Frontal cortex (tissue), 4 donors: Measurements from ENCODE around the gene NISCH. TPM values are rescaled to one million over a fixed set of nuclear protein-coding genes. Genes with fewer than 3 reads are reported as not detected.
"Not testable (repeated sequence)": the region's sequence is repeated elsewhere in the genome, so short reads cannot be mapped to it uniquely, and the experiment has no call there.

Experiments used
- DNase-seq, 2 donors: peaks; one replicate each; pipeline ENCODE4 v3.0.0; 2012; ENCODE audit warnings: low spot score in 2 of 2
- FAIRE-seq: peaks from 2 replicates; lab custom pipeline; 2012; peaks lifted over from hg19 to GRCh38; lab: Jason Lieb, UNC
- total RNA-seq: library from RNA; depleted of rRNA; stranded (reverse); fragments of >200 nt; gene quantifications from one replicate; pipeline ENCODE4 v1.2.3, GENCODE V29; 2014
- donor health status: control.
- donor health status: control.
- donor health status: control.

NISCH gene
- total RNA-seq, 1 donor from 2014 or later, result 58.7 TPM

DNA sequence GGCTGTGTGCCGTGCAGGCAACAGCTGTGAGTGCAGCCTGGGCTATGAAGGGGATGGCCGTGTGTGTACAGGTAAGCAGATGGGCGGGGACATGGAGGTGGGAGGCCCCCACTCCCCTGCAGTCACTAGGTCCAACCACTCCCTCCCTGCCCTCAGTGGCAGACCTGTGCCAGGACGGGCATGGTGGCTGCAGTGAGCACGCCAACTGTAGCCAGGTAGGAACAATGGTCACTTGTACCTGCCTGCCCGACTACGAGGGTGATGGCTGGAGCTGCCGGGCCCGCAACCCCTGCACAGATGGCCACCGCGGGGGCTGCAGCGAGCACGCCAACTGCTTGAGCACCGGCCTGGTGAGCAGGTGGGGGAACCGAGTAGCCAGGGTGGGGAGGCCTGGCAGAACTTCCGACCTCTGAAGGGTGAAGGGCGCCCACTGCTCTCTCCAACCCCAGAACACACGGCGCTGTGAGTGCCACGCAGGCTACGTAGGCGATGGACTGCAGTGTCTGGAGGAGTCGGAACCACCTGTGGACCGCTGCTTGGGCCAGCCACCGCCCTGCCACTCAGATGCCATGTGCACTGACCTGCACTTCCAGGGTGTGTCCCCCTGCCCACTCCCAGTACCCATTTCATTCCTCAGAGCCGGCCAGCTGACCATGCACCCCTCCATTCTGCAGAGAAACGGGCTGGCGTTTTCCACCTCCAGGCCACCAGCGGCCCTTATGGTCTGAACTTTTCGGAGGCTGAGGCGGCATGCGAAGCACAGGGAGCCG lies 66.7 kb downstream of the NISCH start:
- no peak for DNase-seq
- no peak for FAIRE-seq

- FAIRE-seq (no peak), DNase-seq (no peak)
Measured at GRCh38 chr3:52522651-52523251, 67.3 kb downstream of the NISCH start.

- no peak for FAIRE-seq
- no peak for DNase-seq
Measured at GRCh38 chr3:52523386-52524257, 68.2 kb downstream of the NISCH start.

- DNase-seq, result no peak
- FAIRE-seq, result no peak
Measured at GRCh38 chr3:52524258-52524751, 68.9 kb downstream of the NISCH start.

DNA sequence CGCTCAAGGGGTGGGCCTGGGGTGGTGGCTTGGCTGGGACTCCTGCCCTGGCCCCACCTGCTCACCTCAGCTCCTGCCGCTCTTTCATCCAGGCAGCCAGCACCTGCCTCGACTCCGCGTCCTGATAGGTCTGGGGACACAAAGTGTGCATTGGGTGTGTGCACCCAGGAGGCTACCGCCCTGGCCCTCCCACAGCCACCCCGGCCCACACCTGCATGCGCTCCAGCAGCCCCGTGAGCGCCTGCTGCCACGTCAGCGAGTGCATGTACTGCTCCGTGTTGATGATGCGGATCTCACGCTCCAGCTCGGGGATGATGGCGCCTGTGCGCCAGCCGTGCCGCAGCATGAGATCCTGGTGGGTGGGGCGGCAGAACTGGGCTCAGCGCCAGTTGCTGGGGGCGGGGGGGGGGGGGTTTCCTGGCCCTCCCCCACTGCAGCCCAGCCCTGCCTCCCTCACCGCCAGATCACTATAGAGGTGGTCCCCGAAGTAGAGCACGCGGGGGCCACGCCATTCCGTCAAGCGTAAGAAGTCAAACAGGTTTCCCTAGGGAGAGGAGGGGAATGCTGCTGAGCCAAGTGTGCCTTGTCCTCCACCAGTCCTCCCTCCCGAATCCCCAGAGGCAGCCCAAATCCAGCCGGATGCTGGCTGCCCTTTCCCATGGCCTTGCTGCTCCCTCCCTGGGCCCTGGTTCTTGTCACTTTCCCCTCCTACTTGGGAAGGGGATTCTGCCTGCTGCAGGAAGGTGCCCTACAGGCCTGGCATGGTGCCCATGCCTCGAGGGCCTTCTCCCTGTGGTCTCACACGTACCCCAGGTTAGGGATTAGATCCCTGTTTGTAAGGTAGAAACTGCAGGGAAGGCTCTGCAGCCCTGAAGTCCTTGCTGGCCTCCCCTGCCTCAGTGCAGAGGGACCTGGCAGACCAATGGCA lies 69.6 kb downstream of the NISCH start:
- DNase-seq (no peak), FAIRE-seq (no peak)

DNA sequence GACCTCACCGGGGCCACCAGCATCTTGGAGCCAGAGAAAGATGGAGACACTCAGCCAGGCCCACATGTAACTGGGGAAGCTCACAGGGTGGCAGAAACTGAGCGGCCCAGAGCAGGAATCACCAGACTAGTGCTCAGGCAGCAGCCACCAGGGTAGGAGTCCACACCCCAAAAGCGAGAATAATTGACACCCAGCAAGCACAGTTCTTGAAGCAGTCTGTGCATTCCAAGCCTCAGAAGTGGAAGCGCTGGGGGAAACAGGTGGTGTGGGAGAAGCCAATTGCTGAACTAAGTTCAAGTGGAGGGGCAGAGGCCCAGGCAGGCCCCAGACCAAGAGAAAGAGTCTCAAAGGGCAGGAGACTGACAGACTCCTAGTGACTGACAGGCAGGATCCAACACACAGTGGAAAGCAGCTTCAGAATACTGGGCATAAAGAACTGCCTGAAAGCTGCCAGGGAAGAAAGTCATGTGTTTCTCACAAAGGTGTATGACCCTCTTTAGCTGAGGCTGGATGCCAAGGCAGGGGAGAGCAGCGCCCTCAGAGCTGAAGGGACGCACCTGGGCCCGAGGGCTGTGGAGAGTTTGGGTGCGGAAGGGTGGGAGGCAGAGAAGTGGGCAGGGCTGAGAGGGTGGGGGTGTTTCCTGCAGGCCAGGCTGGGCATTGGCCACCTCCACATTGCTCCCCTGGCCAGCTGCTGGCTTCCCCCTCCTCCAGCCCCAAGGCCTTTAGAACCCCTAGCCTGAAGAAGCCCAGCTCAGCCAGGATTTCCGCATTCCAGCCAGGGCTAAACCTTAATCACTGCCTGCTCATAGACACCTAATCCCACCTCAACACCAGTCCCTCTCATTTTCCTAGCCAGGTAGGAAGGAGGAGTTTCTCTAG lies 70.5 kb downstream of the NISCH start:
- FAIRE-seq, result no peak
- no peak for DNase-seq

DNA sequence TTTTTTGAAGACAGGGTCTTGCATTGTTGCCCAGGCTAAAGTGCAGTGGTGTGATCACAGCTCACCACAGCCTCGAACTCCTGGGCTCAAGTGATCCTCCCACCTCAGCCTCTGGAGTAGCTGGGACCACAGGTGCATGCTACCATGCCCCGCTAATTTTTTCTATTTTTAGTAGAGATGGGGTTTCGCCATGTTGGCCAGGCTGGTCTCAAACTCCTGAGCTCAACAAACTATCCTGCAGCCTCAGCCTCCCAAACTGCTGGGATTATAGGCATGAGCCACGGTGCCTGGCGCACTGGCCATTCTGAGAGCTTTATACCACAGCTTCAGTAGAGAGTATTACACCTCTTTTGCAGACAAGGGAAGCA lies 71.3 kb downstream of the NISCH start:
- not testable (repeated sequence) for DNase-seq, FAIRE-seq

DNA sequence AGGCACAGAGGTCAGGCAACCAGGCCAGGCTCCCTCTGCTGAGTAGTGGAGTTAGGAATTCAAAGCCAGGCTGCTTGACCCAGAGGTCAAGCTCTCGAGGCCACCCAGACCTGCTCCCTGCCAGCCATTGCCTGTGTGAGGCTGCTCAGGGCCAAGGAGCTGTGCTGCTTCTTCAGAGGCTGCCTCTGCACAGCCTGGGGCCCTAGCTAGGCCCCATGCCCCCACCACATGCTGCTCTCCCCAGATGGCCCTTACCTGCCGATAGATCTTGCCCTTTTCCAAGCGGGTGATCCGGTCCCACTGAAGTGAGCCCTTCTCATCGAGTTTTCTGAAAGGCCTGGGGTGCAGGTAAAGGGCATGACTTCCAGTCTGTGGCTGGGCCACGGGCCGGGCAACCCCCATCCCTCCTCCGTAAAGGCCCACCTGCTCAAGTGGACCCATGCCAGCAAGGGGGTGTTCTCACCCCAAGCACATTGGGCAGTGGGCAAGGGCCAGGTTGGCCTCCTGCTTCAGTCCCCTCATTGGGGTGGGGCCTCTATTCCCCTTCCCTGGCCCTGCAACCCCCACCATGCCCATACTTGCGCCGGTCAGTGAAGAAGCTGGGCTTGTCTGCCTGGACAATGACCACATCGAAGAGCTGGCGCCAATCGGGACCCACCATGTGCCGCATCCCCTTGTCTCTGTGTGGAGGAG lies 71.8 kb downstream of the NISCH start:
- peak in 1 of 2 donors; percentile 11 for DNase-seq
- FAIRE-seq, result no peak

DNA sequence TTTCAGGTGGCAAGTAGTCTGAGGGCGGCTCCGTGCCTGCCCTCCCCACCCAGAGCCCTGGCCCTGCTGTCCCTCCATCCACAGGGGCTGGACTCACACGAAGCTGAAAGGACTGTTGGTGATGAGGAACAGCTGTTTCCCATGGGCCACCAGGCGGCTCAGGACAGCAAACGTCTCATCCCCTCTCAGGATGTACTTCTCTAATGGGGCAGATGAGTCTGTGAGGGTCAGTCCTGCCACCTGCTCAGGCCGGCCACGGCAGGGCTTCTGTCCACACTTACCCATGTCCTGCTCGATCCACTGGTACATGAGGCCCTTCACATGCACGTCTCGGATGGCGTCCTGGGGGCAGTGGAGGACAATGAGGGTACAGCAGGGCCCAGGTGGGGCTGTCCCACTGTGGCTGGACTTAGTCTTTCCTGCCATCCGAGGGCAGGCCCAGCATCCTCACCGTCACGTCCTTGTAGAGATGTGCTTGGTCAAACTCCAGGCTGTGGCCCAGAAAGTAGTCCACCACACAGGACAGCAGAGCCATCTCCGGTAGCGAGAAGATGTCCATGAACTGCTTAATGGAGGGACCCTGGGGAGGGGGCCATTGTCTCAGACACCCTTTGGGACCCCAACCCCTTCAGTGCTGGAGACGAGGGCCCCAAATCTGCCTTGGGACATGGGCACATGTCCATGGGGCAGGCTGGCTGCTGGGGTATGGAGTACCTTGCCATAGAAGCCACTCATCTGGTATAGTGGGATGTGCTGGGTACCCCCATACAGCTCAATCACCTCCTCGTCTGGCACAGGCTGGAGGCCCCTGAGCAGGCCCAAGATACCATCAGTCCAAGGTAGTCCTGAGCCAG lies 72.6 kb downstream of the NISCH start:
- DNase-seq, result peak; percentile 8 to 15
- FAIRE-seq, result no peak

GRCh38 chr3:52528586-52529375 lies 73.4 kb downstream of the NISCH start:
- FAIRE-seq, result no peak
- peak; percentile 14 to 18 for DNase-seq

GRCh38 chr3:52529376-52530333 lies 74.3 kb downstream of the NISCH start:
- DNase-seq (no peak), FAIRE-seq (no peak)

GRCh38 chr3:52530918-52531826 lies 75.8 kb downstream of the NISCH start:
- DNase-seq (peak; percentile 18 to 35), FAIRE-seq (no peak)

GRCh38 chr3:52531860-52532516 lies 76.6 kb downstream of the NISCH start:
- FAIRE-seq (no peak), DNase-seq (peak; percentile 12 to 21)

- FAIRE-seq, result no peak
- peak; percentile 24 to 42 for DNase-seq
Measured at GRCh38 chr3:52532517-52532837, 77.1 kb downstream of the NISCH start.
